ENCODE measurements around the gene NIPSNAP3A.

- TF ChIP-seq POLR2A (IDR thresholded peaks at IDR 0.05) (no peak), CTCF (IDR thresholded peaks at IDR 0.05) (no peak)
Measured at GRCh38 chr9:104794070-104794469, 46.6 kb downstream of the NIPSNAP3A start.
